Measurements from ENCODE around the gene BCO2.

GRCh38 chr11:112212710-112213109 lies 37.4 kb downstream of the BCO2 start:
- TF ChIP-seq POLR2A (IDR thresholded peaks at IDR 0.05) (no peak), CTCF (IDR thresholded peaks at IDR 0.05) (no peak)

All from esophagus squamous epithelium (tissue), 4 donors.